Stimulated activated CD4-positive, alpha-beta T cell treated with anti-CD3 and anti-CD28 coated beads, Interleukin-15, amount 100 ng/mL, for 1 hour (primary cell): Measurements from ENCODE around the gene LRRC32.

ENCODE experiments used
- DNase-seq, 2 donors: peaks; one replicate each; pipeline ENCODE4 v3.0.0-alpha.2; 2020; ENCODE audit warnings: low read depth in 1 of 2, low spot score in 1 of 2

The LRRC32 gene

DNA sequence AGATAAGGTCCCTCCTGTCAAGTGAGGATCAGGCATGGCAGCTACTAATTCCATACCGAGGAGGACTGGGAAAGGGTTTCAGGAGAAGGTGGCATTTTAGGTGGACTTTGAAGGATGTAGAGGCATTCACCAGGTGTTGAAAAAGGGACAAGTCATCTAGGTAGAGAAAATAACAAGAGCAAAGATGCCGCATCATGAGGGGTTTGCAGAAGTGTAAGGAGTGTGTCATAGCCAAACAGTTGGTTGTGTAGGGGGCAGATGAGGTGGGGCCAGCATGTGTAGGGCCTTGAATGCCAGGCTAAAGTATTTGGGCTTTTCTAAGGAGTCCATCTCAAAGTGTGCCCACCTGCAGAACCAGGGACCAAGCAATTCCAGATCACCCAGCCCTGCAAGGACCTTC is 11.6 kb upstream of the LRRC32 start:
- no peak for DNase-seq

DNA sequence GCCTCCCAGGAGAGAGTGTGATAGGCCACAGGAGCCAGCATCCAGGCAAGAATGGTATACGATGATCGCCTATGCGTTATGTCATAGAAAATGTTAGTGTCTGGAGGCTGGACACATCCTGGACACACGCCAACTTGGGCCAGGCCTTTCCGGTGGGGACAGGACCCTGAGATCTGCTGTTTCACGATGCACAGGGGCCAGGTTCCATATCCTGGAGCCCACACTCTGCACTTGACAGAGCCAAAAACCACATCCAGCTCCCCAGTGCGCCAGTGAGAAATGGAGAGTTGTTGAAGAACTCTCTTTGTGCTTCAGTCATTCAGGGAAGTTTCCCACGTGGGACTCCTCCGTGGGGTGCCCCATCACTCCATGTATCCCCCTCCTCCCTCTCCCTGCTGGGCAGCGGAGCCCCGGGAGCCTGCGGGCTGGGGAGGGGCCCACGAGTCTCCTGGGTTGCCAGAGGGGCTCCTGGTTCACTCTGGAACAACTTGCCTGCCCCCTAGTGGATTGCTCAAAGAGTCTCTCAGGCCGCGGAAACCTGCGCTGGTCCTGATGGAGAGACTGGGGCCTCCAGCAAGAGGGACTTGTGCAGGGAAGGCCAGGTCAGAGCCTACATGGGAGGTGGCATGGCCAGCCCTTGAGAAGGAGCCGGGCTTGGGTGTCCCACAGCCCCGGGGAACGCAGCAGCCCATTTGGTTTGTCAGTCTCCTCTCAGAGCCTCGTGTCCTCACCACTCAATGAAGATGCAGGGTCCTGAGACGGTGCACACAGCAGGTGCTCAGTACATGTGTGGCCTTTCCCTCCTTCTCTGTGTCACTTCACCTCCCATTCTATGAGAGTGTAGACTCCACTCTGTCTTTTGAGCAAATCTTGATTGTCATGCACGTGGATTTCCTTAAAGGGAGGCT is 10.2 kb upstream of the LRRC32 start:
- peak; percentile 24 to 27 for DNase-seq

DNA sequence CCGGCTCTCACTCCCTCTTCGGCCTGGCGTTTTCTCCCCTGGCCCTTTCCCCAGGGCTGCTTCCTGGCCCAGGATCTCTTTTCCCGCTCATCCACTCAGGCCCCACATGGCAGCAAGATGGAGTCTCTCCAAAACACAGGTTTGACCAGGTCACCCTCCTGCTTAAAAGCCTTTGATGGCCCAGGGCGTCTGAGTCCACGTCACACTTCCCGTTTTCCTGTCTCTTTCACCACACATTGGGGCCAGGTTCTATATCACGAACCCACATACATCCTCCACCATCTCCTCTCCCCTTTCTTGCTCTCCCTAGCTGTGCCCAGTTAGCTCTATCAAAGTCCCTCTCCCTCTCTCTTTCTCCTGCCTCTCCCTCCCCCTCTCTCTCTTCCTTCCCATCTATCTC is 7.8 kb upstream of the LRRC32 start:
- no peak for DNase-seq

DNA sequence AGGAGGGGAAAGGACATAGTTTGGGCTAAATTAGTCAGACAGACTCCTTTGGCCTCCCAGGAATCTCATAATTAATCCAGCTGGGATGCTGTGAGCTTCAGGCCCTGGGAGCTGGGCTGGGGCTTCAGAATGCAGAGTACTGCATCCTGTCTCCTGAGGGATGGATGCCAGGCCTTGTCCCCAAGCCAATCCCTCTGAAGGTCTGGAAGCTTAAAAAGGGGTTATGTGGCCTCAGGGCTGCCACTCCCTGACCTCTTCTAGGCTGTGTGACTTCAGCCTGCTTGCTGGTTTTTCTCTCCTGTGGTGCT is 6.9 kb upstream of the LRRC32 start:
- DNase-seq: no peak

DNA sequence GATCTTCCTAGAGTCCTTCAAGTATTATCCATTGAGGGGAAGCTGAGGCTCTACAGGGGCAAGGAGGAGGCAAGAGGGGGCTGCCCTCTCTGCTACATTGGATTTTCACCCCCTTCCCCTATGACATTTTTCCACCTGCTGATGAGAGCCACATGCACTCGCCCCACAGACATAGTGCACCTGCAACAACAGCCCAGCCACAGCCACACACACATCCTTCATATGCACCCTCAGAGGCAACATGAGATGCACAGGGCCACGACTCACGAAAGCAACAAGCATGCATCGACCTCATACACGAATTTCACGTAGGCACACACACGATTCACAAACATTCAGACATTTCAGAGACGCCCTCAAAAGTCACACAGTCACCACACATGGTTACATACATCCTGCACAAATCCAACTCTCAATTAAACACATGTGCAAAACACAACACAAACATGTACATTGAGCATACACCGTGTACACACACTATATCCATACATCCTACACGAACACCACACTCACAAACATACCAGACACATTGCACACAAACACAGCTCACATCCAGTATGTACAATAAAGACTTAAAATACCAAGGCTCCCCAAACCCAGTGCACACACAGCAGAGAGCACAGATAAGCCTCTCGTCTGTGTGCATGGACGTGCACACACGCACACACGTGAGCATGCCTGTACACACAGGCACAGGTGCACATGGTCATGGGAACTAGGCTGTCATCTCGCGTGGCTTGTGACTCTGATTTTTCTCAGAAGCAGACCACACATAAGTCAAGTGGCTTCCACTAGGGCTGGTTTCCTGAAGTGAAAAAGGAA is 6.3 kb upstream of the LRRC32 start:
- no peak for DNase-seq

DNA sequence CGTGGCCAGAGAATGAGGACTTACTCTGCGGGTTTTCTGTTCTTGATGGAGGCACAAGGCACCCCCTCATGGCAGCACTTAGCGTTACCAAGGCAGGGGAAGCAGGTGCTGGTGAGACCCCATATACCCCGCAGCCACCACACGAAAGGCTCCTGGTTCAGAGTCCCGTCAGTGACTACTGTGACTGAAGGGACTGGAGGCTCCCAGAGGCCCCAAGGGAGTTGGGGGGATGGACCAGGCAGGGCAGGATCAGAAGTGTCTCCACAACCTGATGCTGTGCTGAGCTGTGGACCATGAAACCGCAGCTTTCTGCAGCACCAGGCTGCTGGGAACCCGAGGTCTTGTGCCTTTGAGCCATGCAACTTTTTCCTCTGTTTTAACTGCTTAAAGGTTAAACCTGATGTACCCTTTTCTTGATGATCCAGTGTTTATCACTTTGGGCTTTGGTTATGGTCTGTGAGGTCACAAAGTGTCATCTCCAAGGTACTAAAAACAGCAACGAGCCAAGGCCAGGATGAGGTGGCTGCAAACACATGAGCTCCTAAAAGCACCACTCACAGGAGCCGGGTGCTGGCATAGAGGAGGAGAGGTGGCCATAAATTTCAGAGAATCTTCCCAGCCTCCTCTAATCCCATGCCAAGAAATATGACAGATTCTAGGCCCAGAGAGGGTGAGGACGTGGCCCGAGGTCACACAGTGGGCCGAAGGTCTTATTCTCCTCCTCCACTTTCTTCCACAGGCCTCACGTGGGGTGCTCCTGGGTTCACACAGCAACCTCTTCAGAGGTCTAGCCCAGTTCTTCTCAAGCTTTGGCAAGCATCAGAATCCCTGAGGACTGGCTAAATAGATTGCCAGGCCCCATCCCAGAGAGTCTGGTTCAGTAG is 4.2 kb upstream of the LRRC32 start:
- DNase-seq: no peak

DNA sequence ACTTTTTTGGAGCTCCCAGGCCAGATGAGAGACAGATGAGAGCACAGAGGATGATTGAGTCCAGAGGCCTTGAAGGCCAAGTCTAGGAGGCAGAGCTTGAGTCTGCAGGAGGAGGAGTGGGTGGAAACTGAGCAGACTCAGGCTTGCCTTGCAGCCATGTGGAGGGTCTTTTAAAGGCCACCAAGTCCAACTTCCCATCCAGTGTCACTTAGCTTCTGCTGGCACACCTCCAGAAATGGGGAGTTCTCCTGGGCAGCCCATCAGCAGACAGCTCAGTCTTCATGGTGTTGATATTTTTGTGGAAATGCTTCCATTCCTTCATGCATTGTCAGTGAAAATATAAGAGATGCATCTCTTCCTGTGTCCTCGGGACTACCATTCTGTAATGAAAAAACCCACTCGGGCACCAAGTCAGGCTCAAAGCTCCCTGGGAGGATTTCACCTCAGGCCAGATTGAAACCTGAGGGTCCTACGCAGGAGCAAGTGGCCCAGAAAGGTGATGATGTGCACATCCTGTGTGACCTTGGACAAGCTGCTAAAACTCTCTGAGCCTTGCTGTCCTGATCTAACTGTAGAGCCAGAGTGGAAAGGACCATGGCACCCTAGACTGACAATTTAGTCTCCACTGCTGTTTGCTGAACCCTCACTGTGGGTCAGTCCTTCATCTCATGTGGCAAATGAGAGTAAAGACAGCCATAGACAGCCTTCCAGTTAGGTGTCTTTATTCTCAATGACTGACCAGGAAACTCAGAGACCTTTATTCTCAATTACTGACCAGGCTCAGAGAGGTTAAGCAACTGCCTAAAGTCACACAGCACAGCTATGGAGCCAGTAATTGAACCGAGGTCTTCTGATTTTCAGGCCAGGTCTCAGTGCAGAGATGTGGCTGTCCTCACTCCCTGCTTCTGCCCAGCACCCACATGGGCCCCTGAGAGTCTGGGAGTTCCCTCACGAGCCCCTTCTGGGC is 2.9 kb upstream of the LRRC32 start:
- DNase-seq: no peak

DNA sequence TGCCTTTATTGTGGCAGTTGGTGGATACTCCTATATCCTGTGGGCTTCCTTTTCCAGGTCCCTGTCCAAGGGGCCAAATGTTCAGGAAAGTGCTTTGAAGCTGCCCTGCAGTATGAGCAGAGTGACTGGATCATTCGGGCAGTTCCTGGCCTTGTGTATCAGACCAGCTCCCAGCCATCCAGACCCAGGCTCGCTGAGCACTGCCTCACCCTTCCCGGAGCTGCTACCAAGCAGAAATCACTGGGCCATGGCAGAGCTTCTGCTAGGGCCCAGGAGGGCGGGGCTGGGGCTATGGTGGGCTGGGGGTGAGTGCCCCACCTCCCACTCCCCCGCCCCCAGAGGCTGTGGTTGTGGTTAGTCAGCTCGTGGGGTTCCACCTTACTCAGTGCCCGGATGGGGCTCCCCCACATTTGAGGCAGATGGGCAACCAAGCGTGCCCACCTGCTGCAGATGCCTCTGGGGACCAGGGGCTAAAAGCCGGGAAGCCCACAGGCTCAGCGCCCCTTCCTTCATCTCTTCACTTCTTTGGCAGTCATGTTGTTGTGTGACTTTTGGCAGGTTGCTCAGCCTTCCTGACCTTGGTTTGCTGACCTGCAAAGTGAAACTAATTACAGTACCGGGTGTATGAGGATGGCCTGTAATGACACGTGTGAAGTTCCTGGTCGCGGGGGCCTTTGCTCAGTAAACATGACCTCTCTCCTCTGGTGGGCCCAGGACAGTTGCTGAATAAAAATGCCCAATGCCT is 2.1 kb upstream of the LRRC32 start:
- DNase-seq: peak in 1 of 2 donors; percentile 19

DNA sequence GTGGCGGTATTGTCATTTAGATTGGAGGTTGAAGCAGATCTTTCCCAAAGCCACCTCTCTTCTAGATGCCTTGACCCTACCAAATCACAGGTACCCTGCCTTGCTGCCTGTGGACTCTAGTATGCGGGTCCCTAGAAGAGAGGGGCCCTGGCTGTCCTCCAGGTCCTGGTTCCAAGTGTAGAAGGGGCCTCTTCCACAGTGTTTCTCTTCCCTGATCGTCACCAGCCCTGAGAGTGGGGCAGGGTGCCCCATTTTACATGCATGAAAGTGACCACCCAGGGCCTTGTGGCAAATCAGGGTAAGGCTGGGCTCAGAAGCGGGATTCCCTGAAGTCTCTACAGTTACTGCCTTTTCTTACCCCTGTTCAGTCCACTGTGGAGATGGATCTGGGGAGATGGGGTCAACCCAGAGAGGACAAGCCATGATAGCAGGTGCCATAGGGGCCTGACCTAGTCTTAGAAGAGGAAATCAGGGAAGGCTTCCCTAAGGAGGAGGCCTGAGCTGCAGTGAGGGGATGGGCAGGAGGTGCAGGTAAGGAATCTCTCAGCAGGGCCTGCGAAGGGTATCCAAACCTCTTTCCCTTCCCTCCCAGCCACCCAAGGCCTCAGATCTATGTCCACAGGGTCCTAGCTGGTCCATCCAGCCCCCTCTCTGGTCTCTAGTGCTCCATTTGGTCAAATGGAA is 1.2 kb upstream of the LRRC32 start:
- DNase-seq: no peak

DNA sequence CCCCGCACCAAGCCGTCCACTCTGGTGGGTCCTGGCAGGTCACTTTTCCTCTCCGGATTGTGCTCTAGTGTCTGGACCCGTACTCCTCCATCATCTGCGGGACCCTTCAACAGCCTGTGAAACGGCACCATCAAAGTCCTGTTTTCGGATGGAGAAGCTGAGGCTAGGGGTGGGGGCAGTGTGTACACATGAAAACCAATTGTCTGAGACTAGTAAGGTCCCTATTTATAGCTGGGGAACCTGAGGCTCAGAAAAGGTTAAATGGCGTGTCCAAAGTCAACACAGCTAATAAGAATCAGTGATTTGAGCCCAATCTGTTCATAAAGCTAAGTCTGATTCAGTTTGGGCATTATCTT is 668 bp upstream of the LRRC32 start:
- no peak for DNase-seq

DNA sequence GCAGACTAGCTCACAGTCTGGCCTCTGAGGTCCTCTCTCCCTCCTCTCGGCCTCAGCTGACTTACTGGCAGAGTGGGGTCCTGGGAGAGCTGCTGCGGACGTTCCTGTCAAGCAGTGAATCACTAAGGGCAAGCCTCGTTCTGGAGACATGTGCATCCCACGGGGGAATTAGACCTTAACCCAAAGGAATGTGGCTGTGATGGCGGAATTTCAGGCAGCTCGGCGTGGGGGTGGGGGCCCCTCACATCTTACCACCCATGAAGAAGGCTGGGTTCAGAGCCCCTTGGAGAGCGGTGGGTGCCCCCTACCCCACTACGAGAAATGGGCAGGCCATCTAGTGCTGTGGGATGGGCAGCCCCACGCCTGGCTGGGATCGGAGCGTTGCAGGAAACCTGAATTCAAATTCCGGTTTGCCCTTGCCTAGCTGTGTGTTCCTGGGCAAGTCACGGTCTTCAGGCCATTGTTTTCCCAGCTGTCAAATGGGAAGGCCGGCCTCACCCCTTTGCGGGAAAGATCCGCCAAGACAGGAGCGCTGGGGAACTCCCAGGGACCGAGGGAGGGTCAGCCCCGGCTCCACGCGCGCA is 554 bp downstream of the LRRC32 start:
- no peak for DNase-seq

DNA sequence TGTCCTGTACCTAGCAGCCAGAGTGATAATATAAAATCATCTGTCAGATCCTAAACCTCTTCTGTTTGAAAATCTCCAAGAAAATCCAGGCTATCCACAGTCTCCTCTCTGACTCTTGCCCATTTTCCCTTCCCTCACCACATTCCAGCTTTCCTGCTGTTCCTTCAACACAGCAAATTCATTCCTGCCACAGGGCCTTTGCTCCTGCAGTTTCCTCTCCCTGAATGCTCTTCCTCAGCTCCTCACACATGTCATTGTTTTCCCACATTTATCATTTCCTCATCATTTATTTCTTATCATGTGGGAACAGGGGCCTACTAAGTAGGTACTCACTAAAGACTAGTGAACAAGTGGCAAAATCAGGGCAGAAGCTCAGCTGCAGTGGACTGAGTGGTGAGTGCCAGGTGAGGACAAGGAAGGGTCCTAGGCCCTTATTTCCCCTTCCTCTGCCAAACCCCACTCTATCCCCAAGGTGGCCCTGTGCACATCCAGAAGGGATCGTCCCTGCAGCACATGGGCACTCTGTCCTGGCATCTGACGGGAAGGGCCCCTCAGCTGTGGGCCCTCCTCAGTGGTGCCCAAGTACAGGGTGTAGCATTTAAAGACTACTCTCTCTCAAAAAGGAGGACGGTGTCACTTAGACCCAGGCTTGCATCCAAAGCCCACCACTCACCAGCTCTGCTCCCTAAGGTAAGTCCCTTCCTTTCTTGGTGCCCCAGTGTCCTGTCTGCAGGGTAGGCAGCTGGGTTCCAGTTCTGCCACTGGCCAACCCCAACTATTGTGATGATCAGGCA is 2.0 kb downstream of the LRRC32 start:
- DNase-seq: no peak

DNA sequence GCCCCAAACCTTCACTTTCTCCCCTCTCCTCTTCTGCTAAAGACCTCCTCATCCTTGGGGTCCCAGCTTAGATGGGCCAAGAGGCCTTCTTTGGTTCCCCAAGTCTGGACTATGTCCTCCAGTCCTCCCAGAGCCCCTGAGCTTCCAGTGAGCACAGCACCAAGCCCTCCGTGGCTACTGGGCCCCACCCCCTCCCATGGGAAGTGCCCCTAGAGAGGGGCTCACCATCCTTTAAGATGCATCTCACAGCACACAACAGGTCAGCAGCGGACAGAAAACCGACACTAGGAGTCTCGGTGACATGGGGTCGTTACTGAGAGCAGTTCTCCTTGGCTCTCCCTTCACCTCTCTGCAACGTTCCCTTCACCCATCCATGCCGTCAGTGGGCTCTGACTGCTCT is 2.7 kb downstream of the LRRC32 start:
- DNase-seq: no peak

DNA sequence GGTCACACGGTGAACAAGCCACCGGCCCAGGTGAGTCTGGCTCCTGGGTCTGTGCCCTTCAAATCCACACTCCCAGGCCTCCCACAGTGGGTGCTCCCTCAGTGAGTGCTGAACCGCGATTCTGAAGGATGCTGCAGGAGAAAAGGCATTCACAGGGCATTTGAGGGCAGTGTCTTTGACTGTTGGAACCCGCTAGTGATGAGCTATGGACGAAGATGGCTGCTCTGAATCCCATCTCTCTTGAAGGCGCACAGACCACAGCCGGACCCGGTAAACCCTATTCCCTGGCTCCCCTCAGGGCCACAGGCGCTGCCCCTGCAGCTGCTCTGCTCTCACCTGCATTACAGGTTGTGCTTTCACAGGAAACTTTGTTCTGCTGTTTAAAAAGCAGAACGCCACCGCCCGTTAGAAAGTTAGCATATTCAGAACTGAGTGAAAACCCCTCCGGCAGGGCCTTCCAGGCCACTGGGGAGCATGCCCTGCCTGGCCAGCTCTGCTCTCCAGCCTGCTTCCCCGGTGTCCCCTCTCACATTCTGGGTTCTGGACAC is 3.2 kb downstream of the LRRC32 start:
- DNase-seq: no peak

DNA sequence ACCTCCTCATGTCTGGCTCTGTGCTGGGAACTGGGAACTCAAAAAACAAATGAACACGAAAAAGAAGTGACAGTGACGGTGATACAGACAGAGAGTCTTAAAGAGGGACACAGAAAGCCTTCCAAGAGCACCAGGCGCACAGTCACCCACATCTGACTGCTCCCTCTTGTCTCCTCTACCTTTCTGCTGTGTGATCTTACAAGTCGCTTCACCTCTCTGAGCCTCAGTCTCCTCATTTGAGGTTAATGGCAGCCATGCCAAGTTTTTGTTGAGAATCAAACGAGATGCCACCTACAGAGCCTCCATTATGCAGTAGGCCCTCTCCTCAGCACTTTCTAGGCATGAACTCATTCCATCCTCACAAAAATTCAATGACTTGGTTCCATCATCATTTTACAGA is 3.7 kb downstream of the LRRC32 start:
- no peak for DNase-seq

DNA sequence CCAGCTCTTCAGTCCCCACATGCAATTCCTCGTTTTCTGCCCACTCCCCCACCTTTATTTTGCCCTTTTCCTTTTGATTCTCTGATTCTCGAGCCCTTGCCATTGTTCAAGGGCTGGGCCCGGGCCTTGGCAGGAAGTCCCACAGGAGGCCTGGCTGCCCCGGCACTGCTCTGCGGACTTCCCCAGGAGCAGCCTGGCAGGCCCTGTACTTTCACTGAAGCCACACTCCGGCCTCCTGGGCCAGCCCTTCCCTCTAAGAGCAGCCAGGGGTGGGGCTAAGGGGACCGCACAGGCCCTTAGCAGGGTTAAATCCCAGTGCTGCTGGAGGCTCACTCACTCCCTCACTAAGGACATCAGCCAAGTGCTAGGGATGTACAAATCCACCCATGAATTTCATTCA is 4.1 kb downstream of the LRRC32 start:
- DNase-seq: no peak

DNA sequence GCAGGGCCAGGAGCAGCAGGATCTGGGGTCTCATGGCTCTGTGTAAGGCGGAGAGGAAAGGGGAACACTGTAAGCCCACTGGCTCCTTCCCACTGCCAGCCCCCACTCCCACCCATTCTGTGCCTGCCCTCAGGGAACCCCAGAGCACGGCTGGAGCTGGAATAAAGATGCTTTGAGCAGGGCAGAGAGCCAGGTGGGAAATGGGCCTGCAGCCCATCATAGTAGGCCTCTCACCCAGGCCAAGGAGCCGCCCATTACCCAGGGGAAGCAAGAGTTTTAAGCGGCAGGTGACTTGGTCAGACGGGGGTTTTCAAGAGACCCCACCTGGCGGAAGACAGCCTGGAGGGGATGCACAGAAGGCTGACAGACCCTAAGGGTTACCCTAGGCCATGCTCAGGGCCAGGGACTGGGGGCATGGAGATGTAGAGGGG is 4.6 kb downstream of the LRRC32 start:
- no peak for DNase-seq

DNA sequence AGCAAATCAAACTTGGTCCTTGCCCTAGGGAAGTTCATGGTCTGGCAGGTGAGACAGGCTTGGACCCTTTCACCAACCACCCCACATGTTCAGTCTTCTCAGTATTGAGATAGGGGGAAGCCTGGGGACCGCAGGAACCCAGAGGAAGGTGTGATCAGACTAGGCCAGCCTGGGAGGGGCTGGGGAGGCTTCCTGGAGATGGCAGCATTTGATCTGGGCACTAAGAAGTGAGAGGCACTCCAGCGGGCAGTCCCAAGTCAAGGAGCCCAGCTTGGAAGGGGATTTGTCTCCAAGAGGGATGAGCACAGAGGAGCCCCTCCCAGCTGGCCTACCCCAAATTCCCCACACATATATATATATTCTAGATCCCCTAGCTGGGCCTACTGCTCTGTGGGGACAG is 5.4 kb downstream of the LRRC32 start:
- DNase-seq: no peak
